Kidney (tissue), 14 donors: ENCODE data around the gene ARHGEF28. TPM values are rescaled to one million over a fixed set of nuclear protein-coding genes. Genes with fewer than 3 reads are reported as not detected.

Experiments
- DNase-seq, 5 donors: peaks; one replicate each; pipeline ENCODE4 v3.0.0-alpha.2; 2013 to 2020
- FAIRE-seq: peaks from 2 replicates; lab custom pipeline; 2012; peaks lifted over from hg19 to GRCh38; lab: Jason Lieb, UNC
- H3K27ac ChIP-seq, 2 donors: one replicate each; pipeline ENCODE4 v1.7.0; 2013; ENCODE audit warnings: low read depth in 2 of 2, low read length in 2 of 2, inconsistent platforms in 1 of 2
- H3K27me3 ChIP-seq: one replicate; pipeline ENCODE4 v1.7.1; 2013; ENCODE audit warnings: low read length, inconsistent platforms; ENCODE audit not compliant: control insufficient read depth, insufficient read depth
- H3K36me3 ChIP-seq, 3 donors: one replicate each; pipeline versions ENCODE4 v1.7.0 to v1.7.1; 2013; ENCODE audit warnings: low read length in 3 of 3, control low read depth in 1 of 3, inconsistent platforms in 1 of 3; ENCODE audit not compliant: insufficient read depth in 3 of 3, control insufficient read depth in 2 of 3
- H3K4me1 ChIP-seq, 3 donors: one replicate each; pipeline versions ENCODE4 v1.7.0 to v1.7.1; 2013; ENCODE audit warnings: low read length in 3 of 3, inconsistent platforms in 1 of 3, low read depth in 1 of 3; ENCODE audit not compliant: control insufficient read depth in 2 of 3, insufficient read depth in 2 of 3
- H3K4me3 ChIP-seq, 3 donors: one replicate each; pipeline versions ENCODE4 v1.7.0 to v1.8.1; 2013; ENCODE audit warnings: low read length in 3 of 3, control low read depth in 1 of 3, inconsistent platforms in 1 of 3
- H3K9ac ChIP-seq, 3 donors: one replicate each; pipeline versions ENCODE4 v1.7.0 to v1.7.1; 2013; ENCODE audit warnings: low read length in 3 of 3, control low read depth in 1 of 3, inconsistent platforms in 1 of 3
- H3K9me3 ChIP-seq, 3 donors: one replicate each; pipeline versions ENCODE4 v1.7.0 to v1.7.1; 2013; ENCODE audit warnings: low read length in 3 of 3, control low read depth in 1 of 3, inconsistent platforms in 1 of 3; ENCODE audit not compliant: control insufficient read depth in 2 of 3, insufficient read depth in 1 of 3
- intact Hi-C: fragments of 100-400 bp; cut with DNase I; formaldehyde crosslinking; loops from one replicate; pipeline ENCODE4 v1.11.1; 2022
- polyA plus RNA-seq: library from polyadenylated mRNA; stranded (reverse); fragments of 350-450 nt; fragmentation: Illumina TruSeq; extraction: RNeasy Lipid Tissue Mini Kit (QIAGEN cat#74804); gene quantifications from one replicate; pipeline ENCODE4 v1.2.3, GENCODE V29; 2014; ENCODE audit warnings: low read depth, low replicate concordance; ENCODE audit not compliant: insufficient read depth
- total RNA-seq: library from RNA; stranded (reverse); fragmentation: NEBNext Ultra II Directional; extraction: Animal tissue kit (Norgen Biotek cat#: 25700); gene quantifications from one replicate; pipeline ENCODE4 v1.2.1, GENCODE V29; 2021
- TF ChIP-seq, protein P1 (sequence below): IDR thresholded peaks from 3 replicates; pipeline ENCODE4 v1.5.1; 2012; ENCODE audit warnings: mild to moderate bottlenecking, moderate library complexity, borderline replicate concordance; ENCODE audit not compliant: insufficient read depth; ENCODE audit errors: extremely low read depth
- donor health status: control.
- donor health status: control.
- donor health status: control.
- donor health status: control.
- donor health status: control.
- donor health status: DM: yes; HTN: yes; CAD: no.
- donor health status: Normal renal cell carcinoma (clear cell type).

Gene ARHGEF28
- total and polyA plus RNA-seq, 2 donors from 2014 or later, result 21.9 to 66.3 TPM

DNA sequence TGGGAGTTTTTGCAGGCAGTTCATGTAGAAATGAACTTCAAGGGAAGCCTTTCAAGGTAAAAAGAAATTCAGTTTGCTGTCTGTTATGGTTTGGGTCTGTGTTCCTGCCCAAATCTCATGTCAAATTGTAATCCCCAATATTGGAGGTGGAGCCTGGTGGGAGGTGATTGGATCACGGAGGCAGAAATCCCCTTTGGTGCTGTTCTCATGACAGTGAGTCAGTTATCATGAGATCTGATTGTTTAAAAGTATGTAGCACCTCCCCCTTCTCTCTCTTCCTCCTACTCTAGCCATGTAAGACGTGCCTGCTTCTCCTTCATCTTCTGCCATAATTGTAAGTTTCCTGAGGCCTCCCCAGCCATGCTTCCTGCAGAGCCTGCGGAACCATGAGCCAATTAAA is 341.4 kb downstream of the ARHGEF28 start:
- Histone ChIP-seq H3K36me3 (no peaks in the 10 kb centered on the region), H3K4me3 (no peak overlapping the region), H3K27ac (no peak overlapping the region), H3K4me1 (peaks cover 0 to 3% (median 0%) of the 10 kb centered on the region in 3 donors), H3K9ac (no peak overlapping the region), H3K27me3 (no peaks in the 10 kb centered on the region), H3K9me3 (no peaks in the 10 kb centered on the region)
- DNase-seq, result no peak
- intact Hi-C loops, result no loop called here
- TF ChIP-seq, protein P1, sequence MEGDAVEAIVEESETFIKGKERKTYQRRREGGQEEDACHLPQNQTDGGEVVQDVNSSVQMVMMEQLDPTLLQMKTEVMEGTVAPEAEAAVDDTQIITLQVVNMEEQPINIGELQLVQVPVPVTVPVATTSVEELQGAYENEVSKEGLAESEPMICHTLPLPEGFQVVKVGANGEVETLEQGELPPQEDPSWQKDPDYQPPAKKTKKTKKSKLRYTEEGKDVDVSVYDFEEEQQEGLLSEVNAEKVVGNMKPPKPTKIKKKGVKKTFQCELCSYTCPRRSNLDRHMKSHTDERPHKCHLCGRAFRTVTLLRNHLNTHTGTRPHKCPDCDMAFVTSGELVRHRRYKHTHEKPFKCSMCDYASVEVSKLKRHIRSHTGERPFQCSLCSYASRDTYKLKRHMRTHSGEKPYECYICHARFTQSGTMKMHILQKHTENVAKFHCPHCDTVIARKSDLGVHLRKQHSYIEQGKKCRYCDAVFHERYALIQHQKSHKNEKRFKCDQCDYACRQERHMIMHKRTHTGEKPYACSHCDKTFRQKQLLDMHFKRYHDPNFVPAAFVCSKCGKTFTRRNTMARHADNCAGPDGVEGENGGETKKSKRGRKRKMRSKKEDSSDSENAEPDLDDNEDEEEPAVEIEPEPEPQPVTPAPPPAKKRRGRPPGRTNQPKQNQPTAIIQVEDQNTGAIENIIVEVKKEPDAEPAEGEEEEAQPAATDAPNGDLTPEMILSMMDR, result no peak
- no peak for FAIRE-seq

DNA sequence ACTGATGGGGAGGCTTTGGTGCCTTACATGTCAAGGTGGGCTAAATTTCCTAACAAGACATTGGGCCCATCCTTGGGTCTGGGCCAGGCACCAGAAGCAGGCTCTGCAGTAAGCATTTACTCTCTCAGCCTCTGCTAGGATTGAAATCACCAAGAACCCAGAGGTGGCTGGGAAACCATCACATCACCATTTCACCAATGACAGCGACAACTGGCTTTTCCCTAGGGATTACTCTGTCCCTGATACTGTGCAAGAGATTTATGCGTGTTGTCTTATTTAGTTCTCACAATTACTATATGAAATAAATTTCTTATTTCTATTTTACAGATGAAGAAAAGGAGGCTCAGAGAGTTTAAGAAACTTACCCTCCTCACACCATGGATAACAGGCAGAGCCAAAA is 342.2 kb downstream of the ARHGEF28 start:
- FAIRE-seq, result no peak
- DNase-seq, result no peak
- Histone ChIP-seq H3K27me3 (no peaks in the 10 kb centered on the region), H3K4me1 (no peaks in the 10 kb centered on the region), H3K36me3 (no peaks in the 10 kb centered on the region), H3K4me3 (no peak overlapping the region), H3K27ac (no peak overlapping the region), H3K9ac (no peak overlapping the region), H3K9me3 (no peaks in the 10 kb centered on the region)
- intact Hi-C loops, result no loop called here
- TF ChIP-seq, protein P1, result no peak

DNA sequence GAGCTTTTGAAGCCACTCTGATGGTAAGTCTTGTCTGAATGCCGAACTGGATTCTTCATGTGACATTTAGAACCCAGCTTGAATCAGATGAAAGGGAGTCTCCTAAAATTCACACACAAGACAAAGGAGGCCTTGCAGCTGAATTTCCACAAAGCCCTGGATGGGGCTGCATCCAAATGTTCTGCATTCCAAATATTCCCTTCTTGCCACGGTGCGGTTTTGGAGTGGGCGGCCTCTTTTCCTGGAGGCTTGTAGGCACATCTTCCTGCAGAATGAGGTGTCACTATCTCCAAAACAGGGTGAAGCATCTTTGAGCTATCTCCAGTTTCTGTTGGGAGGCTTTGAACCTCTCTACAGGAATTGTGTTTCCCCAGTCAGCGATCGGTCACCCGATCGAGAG is 342.7 kb downstream of the ARHGEF28 start:
- no peak overlapping the region for H3K4me3 ChIP-seq
- DNase-seq, result no peak
- TF ChIP-seq, protein P1, result no peak
- H3K9me3 ChIP-seq, result no peaks in the 10 kb centered on the region
- no peaks in the 10 kb centered on the region for H3K36me3 ChIP-seq
- no peak overlapping the region for H3K27ac ChIP-seq
- no peak for FAIRE-seq
- H3K9ac ChIP-seq, result no peak overlapping the region
- intact Hi-C loops, result no loop called here
- H3K27me3 ChIP-seq, result no peaks in the 10 kb centered on the region
- no peaks in the 10 kb centered on the region for H3K4me1 ChIP-seq
